ENCODE measurements around the gene TMEM250.
"Not testable (repeated sequence)": the region's sequence is repeated elsewhere in the genome, so short reads cannot be mapped to it uniquely, and the experiment has no call there.

The TMEM250 gene

GRCh38 chr9:136110082-136111061 is 8.3 kb downstream of the TMEM250 start:
- no peak for DNase-seq

- DNase-seq: peak; percentile 80
Observed at GRCh38 chr9:136109351-136110081, 9.2 kb downstream of the TMEM250 start.

DNA sequence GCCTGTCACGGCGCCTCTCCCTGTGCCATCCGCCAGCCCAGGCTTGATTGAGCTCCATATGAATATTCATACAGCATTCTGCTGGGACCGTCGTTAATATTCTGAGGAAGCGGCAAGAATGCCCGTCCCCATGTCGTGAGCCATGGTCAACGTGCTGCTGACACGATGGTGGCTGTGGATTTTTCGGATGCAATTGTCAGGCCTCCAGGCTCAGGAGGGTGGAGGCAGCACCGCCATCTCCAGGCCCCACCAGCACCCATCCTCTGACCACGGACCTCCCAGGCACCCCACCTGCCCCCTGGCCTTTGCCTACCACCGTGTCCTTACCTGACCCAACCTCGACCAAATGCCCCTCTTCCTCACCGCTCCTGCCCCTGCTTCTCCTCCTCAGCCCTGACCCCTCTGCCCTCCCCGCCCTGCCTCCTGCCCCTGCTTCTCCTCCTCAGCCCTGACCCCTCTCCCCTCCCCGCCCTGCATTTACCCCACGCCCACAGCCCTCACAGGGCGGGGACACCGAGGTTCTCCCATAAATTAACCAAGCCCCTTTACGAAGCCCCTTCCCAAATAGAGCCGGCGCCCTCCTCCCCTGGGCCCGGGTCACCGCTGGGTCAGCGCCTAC is 9.9 kb downstream of the TMEM250 start:
- no peak for DNase-seq

GRCh38 chr9:136107953-136108647 is 10.6 kb downstream of the TMEM250 start:
- DNase-seq: no peak

DNA sequence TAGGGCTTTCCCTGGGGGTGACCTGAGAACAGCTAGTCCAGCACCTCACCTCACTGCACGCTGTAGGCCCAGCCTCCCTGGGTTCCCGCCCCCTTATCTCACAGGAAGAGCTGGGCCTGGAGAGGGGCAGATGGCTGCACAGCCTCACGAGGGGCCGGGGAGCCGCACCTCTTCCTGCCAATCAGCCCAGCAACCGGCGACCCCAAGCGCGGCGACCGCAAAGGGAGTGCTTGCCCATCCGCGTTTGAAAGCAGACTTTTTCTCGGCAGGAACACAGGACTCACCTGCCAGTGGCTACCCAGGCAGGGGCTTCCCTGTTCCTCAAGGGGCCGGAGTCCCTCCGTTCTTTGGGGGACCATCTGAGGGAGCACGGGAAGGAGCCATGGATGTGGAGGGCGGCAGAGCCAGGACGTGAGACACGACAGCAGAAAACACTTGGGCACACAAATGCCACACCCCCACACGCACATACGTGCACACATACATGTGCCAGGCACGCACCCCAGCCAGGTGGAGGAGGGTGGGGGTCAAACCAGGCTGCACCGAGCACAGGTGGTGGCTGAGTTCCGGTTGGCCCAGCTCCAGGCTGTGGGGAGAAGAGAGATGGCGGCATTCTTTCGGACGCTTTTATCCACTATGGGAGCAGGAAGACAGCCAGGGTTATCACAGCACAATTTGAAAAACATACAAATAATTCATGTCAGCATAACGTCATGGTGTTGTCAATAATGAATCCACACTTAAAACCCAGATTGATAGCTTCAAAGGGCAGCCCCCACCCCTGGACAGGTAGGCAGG is 11.3 kb downstream of the TMEM250 start:
- DNase-seq: no peak

DNA sequence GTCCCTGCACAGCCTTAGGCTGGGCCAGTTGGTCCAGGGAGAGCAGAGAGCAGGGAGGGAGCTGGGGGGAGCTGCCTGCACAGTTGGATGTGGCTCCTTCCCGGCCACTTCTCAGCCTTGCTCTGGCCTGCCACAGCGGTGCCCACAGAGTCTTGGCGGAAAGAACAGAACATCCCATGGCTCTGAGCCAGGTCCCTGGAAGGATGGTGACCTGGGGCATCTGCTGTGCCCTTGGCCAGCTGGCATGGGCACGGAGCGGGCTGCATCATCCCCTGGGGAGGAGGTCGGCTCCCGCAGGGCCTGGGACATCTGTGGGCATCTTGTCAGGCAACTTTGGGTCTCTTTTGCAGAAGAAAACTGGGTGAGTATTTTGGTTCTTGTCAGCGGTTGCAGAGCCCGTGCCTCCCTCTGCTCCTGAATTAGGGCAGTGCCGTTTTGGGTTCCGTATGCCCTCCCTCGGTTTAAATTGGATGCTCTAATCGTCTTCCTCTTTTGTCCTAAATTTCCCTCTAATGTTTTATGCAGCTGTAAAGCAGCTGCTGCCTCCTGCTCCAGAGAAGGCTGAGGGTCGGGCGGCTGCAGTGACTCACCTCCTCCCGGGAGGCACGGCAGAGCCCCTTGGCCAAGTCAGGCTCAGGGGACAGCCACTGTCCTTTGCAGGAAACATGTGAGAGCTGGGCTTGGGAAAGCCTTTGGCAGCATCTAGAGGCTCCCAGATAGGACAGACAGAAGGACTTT is 13.1 kb downstream of the TMEM250 start:
- no peak for DNase-seq

DNA sequence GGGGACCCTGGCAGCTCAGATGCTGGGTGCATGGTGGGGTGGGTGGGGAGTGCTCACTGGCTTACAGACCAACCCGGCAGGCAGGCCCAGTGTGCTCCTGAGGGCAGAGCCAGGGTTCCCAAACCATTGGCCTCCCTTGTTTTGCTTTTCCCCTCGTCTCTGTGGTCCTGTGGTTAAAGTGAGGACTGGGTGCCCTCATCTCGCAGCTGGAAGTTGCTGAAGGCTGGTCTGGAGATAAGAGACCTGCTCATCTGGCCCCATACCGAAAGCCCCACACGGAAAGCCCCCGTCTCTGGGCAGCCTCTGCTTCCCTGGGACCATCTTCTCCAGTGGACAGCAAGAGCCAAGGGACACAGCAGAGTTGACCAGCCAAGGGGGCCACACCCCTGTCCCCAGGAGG is 13.8 kb downstream of the TMEM250 start:
- DNase-seq: no peak

DNA sequence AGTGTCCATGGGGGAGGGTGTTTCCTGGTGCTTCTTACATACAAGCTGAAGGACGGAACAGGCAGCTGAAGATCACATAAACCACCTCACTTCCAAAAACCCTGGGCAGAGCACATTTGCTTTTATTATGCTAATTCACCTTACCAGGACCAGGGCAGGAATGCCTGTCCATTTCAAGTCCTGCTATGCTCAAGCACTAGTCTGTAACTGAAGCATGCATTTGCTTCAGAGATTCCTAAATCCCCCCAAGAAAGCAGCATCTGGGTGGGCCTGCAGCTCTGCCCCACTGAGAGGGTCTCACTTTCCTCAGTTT is 14.2 kb downstream of the TMEM250 start:
- DNase-seq: no peak

GRCh38 chr9:136103651-136104487 is 14.8 kb downstream of the TMEM250 start:
- DNase-seq: no peak

DNA sequence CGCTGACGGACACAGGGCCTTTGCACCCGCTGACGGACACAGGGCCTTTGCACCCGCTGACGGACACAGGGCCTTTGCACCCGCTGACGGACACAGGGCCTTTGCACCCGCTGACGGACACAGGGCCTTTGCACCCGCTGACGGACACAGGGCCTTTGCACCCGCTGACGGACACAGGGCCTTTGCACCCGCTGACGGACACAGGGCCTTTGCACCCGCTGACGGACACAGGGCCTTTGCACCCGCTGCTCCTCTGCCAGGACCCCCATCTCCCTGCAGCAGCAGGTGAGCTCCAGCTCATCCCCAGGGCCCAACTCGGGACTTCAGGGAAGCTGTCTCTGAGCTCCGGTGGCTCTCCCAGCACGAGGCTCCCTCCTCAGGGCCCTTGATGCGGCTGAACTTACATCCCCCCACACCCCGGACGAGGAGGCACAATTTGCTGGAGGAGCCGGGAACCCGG is 17.0 kb downstream of the TMEM250 start:
- DNase-seq: not testable (repeated sequence)

GRCh38 chr9:136100700-136101614 is 17.7 kb downstream of the TMEM250 start:
- DNase-seq: no peak

- no peak for DNase-seq
Observed at GRCh38 chr9:136099542-136099941, 19.1 kb downstream of the TMEM250 start.

- no peak for DNase-seq
Observed at GRCh38 chr9:136098844-136099243, 19.8 kb downstream of the TMEM250 start.

GRCh38 chr9:136098210-136098609 is 20.5 kb downstream of the TMEM250 start:
- DNase-seq: no peak

DNA sequence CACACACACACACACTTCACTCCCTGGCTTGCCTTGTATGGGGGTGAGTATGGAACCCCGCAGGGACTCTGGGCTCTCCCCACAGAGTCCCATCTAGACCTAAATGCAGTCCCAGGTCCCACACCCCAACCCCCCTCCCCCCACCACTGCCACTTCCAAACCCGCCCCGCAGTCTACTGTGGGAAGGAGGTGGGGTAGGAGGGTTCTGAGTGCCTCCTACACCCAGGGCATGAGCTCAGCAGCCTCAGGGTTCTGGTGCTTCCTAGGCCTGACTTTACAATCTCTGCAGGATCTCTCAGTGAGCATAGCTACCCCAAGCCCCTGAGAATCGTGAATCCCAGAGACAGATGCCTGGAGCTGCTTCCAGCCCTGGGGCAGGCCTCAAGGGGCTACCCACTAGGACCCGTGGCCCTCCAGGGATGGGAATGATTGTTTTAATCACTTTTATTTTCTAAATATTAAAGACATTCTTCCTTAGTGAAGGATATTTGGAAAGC is 22.1 kb downstream of the TMEM250 start:
- DNase-seq: no peak

- DNase-seq: no peak
Observed at GRCh38 chr9:136095070-136096058, 23.3 kb downstream of the TMEM250 start, which contains the start of gene NACC2. Gene NACC2 (minus strand): TSS chr9:136095289. CDS start chr9:136050521, 44,768 bp downstream.

Measured in NCI-H2081 treated with DMSO at 0.1 percent for 48 hours (cell line).